K562 (cell line): ENCODE measurements around the gene SEMA6B. TPM values are rescaled to one million over a fixed set of nuclear protein-coding genes. Genes with fewer than 3 reads are reported as not detected.

ENCODE experiments used
- ATAC-seq: fragments of 200-7000 bp; cut with Tn5 transposase; 3 replicates; pipeline ENCODE4 v1.9.1; 2020; ENCODE audit warnings: moderate library complexity
- BruUV-seq: library from RNA; stranded (reverse); fragments of 400-500 nt; replicated peaks from 2 replicates; lab custom pipeline; 2021; lab: Mats Ljungman, UMichigan
- CTCF ChIA-PET: fragments of 300-600 bp; formaldehyde crosslinking; extraction: SDS; loops from one replicate; lab custom pipeline; 2021; ENCODE audit warnings: low intra/inter-chr PET ratio; lab: Yijun Ruan, JAX
- POLR2A ChIA-PET: fragments of 300-600, 350-650 bp; sonication (Branson Sonifier 250); formaldehyde crosslinking; extraction: SDS; loops from one replicate; lab custom pipeline; 2021; ENCODE audit warnings: antibody characterized with exemption, inconsistent platforms; lab: Yijun Ruan, JAX
- DNase-seq, 4 experiments: peaks; one replicate each; pipeline versions ENCODE4 v3.0.0 to v3.0.0-alpha.2; 2011 to 2018; ENCODE audit warnings: low spot score in 3 of 4, mixed read lengths in 3 of 4; ENCODE audit errors: extremely low read depth in 1 of 4
- FAIRE-seq: peaks from 2 replicates; lab custom pipeline; 2011; peaks lifted over from hg19 to GRCh38; lab: Jason Lieb, UNC
- H2AFZ ChIP-seq: 2 replicates; pipeline ENCODE4 v1.6.0; 2011; ENCODE audit warnings: low read depth, low read length, control low read depth, inconsistent platforms
- H3K27ac ChIP-seq: fragments of 200-600 bp; 3 replicates; pipeline ENCODE4 v1.8.0; 2011; ENCODE audit warnings: low read depth, mild to moderate bottlenecking, control low read depth, inconsistent platforms, low read length, moderate library complexity, mixed read lengths; ENCODE audit errors: extremely low read depth
- H3K27me3 ChIP-seq, 2 experiments: fragments of 300-600 bp in 1 of 2; 2 replicates in 1 of 2; 3 replicates in 1 of 2; pipeline versions ENCODE4 v1.6.0 to v1.8.0; 2011; ENCODE audit warnings: inconsistent platforms in 2 of 2, low read length in 2 of 2, mild to moderate bottlenecking in 1 of 2, mixed read lengths in 1 of 2, moderate library complexity in 1 of 2; ENCODE audit not compliant: control insufficient read depth in 2 of 2, insufficient read depth in 2 of 2
- H3K36me3 ChIP-seq: fragments of 300-600 bp; 3 replicates; pipeline ENCODE4 v1.8.0; 2011; ENCODE audit warnings: mild to moderate bottlenecking, low read length, inconsistent platforms; ENCODE audit not compliant: control insufficient read depth, insufficient read depth
- H3K4me1 ChIP-seq, 2 experiments: fragments of 200-600 bp in 1 of 2; replicated peaks in 1 of 2; 2 replicates in 1 of 2; 3 replicates in 1 of 2; pipeline versions ENCODE4 v1.5.1 to v1.8.0; 2011; ENCODE audit warnings: inconsistent platforms in 2 of 2, low read length in 2 of 2, mild to moderate bottlenecking in 1 of 2, mixed read lengths in 1 of 2, moderate library complexity in 1 of 2; ENCODE audit not compliant: control insufficient read depth in 2 of 2, insufficient read depth in 2 of 2
- H3K4me2 ChIP-seq: 2 replicates; pipeline ENCODE4 v1.6.1; 2011; ENCODE audit warnings: low read length, control low read depth, inconsistent platforms, mixed read lengths; ENCODE audit not compliant: insufficient read depth
- H3K4me3 ChIP-seq: fragments of 200-600 bp; sonication (generic), shearing (Covaris generic); 2 replicates; pipeline ENCODE4 v1.5.1; 2016; ENCODE audit warnings: control low read depth, inconsistent platforms
- H3K79me2 ChIP-seq: fragments of 200-600 bp; 3 replicates; pipeline ENCODE4 v1.8.0; 2011; ENCODE audit warnings: low read length, inconsistent platforms; ENCODE audit not compliant: control insufficient read depth, insufficient read depth
- H3K9ac ChIP-seq, 2 experiments: 2 replicates each; pipeline versions ENCODE4 v1.6.0 to v1.6.1; 2011; ENCODE audit warnings: low read depth in 2 of 2, low read length in 2 of 2, control low read depth in 1 of 2, inconsistent platforms in 1 of 2, mild to moderate bottlenecking in 1 of 2, mixed read lengths in 1 of 2; ENCODE audit not compliant: insufficient read depth in 1 of 2
- H3K9me1 ChIP-seq: one replicate; pipeline ENCODE4 v1.6.0; 2011; ENCODE audit warnings: inconsistent platforms, mild to moderate bottlenecking, low read length, moderate library complexity; ENCODE audit not compliant: control insufficient read depth, insufficient read depth
- H3K9me3 ChIP-seq: replicated peaks from 2 replicates; pipeline ENCODE4 v1.5.1; 2011; ENCODE audit warnings: low read depth, low read length, inconsistent platforms; ENCODE audit not compliant: control insufficient read depth, insufficient read depth
- H4K20me1 ChIP-seq: replicated peaks from 2 replicates; pipeline ENCODE4 v1.6.1; 2011; ENCODE audit warnings: low read length, inconsistent platforms, mixed read lengths; ENCODE audit not compliant: control insufficient read depth, insufficient read depth
- GABPB1 ChIP-seq: sonication (generic); formaldehyde crosslinking; IDR thresholded peaks from 2 replicates; pipeline ENCODE4 v1.8.0; 2022; ENCODE audit warnings: mild to moderate bottlenecking, missing genetic modification reagents
- NRF1 ChIP-seq, 2 experiments: fragments of 450-650 bp; IDR thresholded peaks in 1 of 2; conservative IDR thresholded peaks in 1 of 2; 2 replicates each; pipeline ENCODE4 v1.6.1; 2014; ENCODE audit warnings: mild to moderate bottlenecking in 2 of 2
- PTBP1 ChIP-seq: fragments of 200-400 bp; formaldehyde crosslinking; IDR thresholded peaks from 2 replicates; pipeline ENCODE4 v1.6.1; 2017; ENCODE audit warnings: low read depth, low read length
- USF1 ChIP-seq: sonication (generic); formaldehyde crosslinking; IDR thresholded peaks from 2 replicates; pipeline ENCODE4 v1.9.0; 2022; ENCODE audit warnings: mild to moderate bottlenecking, missing genetic modification reagents
- ZEB2 ChIP-seq: fragments of 450-650 bp; IDR thresholded peaks from 2 replicates; pipeline ENCODE4 v1.6.1; 2016
- ZKSCAN8 ChIP-seq: fragments of 200-800 bp; sonication (Bioruptor generic); IDR thresholded peaks from 2 replicates; pipeline ENCODE4 v1.6.1; 2016; ENCODE audit warnings: missing genetic modification characterization, missing compliant biosample characterization
- ZNF3 ChIP-seq: fragments of 250-450 bp; sonication (Bioruptor Pico); IDR thresholded peaks from 2 replicates; pipeline ENCODE4 v1.5.0; 2021; ENCODE audit warnings: mild to moderate bottlenecking, moderate library complexity
- WGBS: fragments of 100-300 bp; shearing (Covaris generic); methylation state at CpG from one replicate; pipeline ENCODE4 v1.1.6; 2016; ENCODE audit warnings: low coverage, mixed read lengths; ENCODE audit not compliant: insufficient coverage; ENCODE audit errors: missing lambda C conversion rate; 5-methylcytosine and 5-hydroxymethylcytosine counted together
- in situ Hi-C: fragments of 300-500 bp; cut with MboI; formaldehyde crosslinking; loops from 4 replicates; pipeline ENCODE4 v1.15.0; 2018; ENCODE audit warnings: inconsistent platforms, mixed read lengths
- intact Hi-C: fragments of 100-400 bp; cut with micrococcal nuclease; formaldehyde crosslinking; loops from 2 replicates; pipeline ENCODE4 v1.14.2; 2022
- polyA plus RNA-seq, 8 experiments: library from polyadenylated mRNA; depleted of rRNA in 4 of 8; stranded (reverse) in 5 of 8; unstranded in 3 of 8; fragments of >200 nt; fragmentation: Nextera tagmentation in 2 of 8; fragmentation: Illumina TruSeq in 1 of 8; extraction: Ambion mirVana in 2 of 8; extraction: Trizol in 1 of 8; gene quantifications; 2 replicates each; pipeline versions ENCODE4 v1.2.1 to v1.2.3, GENCODE V29; 2011 to 2014; ENCODE audit warnings: inconsistent platforms in 1 of 8, missing spikeins in 1 of 8
- total RNA-seq, 7 experiments: library from RNA; depleted of rRNA in 6 of 7; stranded (reverse); fragments of >200 nt in 6 of 7; fragmentation: Illumina TruSeq in 2 of 7; extraction: Trizol in 2 of 7; gene quantifications; 2 replicates each; pipeline versions ENCODE4 v1.2.1 to v1.2.3, GENCODE V29; 2011 to 2021; ENCODE audit warnings: low replicate concordance in 1 of 7

SEMA6B gene
- total and polyA plus RNA-seq, 9 of the 15 experiments (the other 6 are each of a cell fraction or from before 2014, with no cell fraction given), result 0.65 to 4.6 (median 2.5) TPM; not detected in 2

DNA sequence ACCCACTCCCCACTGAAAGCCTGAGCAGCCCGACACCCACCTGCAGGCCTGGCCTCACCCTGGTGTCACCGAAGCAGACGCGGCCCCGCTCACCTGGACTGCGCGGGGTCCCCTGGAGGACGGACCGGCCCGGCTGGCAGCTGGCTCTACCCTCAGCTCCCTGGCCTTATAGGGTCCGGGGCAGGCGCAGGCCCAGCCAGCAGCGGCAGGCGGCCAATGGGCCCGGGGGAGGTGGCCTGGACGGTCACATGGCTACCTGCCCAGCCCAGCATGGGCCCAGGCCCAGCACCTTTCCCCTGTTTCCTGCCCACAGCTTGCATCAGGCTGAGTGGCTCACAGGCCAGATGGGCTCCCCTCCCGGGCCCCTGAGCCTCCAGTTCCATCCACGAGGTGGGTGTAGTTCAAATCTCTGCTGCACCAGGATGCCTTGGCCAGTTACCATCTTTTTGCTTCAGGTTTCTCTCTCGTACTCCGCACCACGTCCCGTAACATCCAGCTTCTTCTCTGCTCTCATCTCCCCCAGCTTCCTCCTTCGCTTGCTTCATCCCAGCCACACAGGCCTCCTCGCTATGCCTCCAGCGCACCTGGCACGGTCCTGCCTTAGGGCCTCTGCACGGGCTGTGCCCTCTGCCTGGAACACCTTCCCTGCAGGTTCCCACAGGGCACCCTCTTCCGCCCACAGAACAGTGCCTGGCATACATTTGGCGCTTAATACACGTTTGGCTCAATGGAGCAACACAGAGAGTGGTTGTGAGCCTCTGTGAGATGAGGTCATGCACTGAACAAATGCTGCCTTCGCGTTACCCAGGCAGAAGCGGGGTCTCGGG, 40.9 kb downstream of the SEMA6B start, which contains the start of gene PLIN4:
Gene PLIN4 (minus strand): TSS at position 142 of the 827 bp plus-strand sequence. CDS start 214 bp downstream, outside the sequence.
- intact Hi-C loops, result no loop called here
- Histone ChIP-seq H3K27me3 (peaks cover 4 to 16% of the 10 kb centered on the region in 2 experiments; a peak in 3 of 5 replicates), H3K9me3 (no peaks in the 10 kb centered on the region), H3K9ac (peak within 1 kb of the TSS in 1 of 2 experiments; percentile 61; a peak in 2 of 4 replicates), H3K79me2 (no peaks in the 10 kb centered on the region), H2AFZ (no peak within 1 kb of the TSS), H4K20me1 (0 out of 2 replicates have a peak, but pooled peaks cover 3% of the 10 kb centered on the region), H3K4me3 (no peak within 1 kb of the TSS), H3K4me2 (no peak within 1 kb of the TSS), H3K36me3 (no peaks in the 10 kb centered on the region), H3K27ac (no peak within 1 kb of the TSS), H3K9me1 (no peaks in the 10 kb centered on the region), H3K4me1 (peaks cover 0 to 30% of the 10 kb centered on the region in 2 experiments; a peak in 2 of 5 replicates)
- DNase-seq (no peak), ATAC-seq (peak; percentile 63), FAIRE-seq (no peak)
- WGBS, result 48% methylated on average over 22 of the region's 34 CpGs
- ChIA-PET POLR2A (interaction anchor here (0.6 to 1.2 kb wide), 4 partner anchors 9 to 341 kb away, joined by 3 to 4 read pairs (median 3); partner anchors contain the start of gene LRG1), CTCF (no interaction called here)
- no TSS peak for BruUV-seq
- TF ChIP-seq GABPB1 (CRISPR knock-in tag) (peak; percentile 24; the same call in 1 of the 2 replicates), USF1 (CRISPR knock-in tag) (peak; percentile 71), PTBP1 (no peak), NRF1 (conservative IDR thresholded peaks at IDR 0.05 in 1 of 2, IDR thresholded peaks at IDR 0.05 in 1 of 2) (peak; percentile 42 to 56; a peak in 3 of 4 replicates), ZKSCAN8 (CRISPR knock-in tag) (peak; percentile 70; the same call in 1 of the 2 replicates), ZNF3 (CRISPR knock-in tag) (no peak), ZEB2 (no peak)
- in situ Hi-C loops, result loop anchor here (5.0 kb wide), 1 partner anchor 246 kb away; no protein-coding TSS in a partner anchor
